ENCODE results near the gene SPAAR. TPM values are rescaled to one million over a fixed set of nuclear protein-coding genes. Genes with fewer than 3 reads are reported as not detected.

Gene SPAAR
- total RNA-seq = 1 to 10 TPM in 2 of 4 donors, under 1 TPM in 1, not detected in 1; 0.49 to 1.3 (median 1.1) TPM

DNA sequence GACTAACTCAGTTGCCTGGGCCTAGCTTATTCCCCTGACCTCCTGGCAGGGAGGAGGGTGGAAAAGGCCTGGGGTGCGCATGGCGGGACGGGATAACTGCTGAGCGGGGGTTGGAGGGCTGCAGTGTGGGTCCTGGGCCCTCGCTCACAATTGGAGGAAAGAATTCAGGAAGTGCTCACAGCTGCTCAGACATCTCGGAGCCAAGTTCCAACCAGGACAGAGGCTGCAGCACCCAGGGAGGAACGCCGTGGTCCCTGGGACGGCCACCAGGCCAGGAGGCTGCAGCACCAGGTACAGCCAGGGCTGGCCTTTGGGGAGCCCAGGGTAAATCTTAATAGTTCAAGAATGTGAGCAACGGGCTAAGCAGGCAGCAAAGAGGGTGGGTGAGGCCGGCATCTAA lies at the start of gene SPAAR:
Gene SPAAR (plus strand): TSS at position 217 of the 400 bp plus-strand sequence. CDS start 974 bp downstream, outside the sequence.
- Histone ChIP-seq H3K36me3 (no peaks in the 10 kb centered on the region), H3K4me1 (peaks cover 76% of the 10 kb centered on the region), H3K27ac (peak within 1 kb of the TSS; percentile 96), H3K27me3 (no peaks in the 10 kb centered on the region), H3K4me3 (peak within 1 kb of the TSS; percentile 41), H3K9me3 (no peaks in the 10 kb centered on the region)
- TF ChIP-seq POLR2A (IDR thresholded peaks at IDR 0.05) (no peak), EP300 (IDR thresholded peaks at IDR 0.05) (no peak), POLR2AphosphoS5 (IDR thresholded peaks at IDR 0.05) (no peak)
- TF ChIP-seq, protein P1, sequence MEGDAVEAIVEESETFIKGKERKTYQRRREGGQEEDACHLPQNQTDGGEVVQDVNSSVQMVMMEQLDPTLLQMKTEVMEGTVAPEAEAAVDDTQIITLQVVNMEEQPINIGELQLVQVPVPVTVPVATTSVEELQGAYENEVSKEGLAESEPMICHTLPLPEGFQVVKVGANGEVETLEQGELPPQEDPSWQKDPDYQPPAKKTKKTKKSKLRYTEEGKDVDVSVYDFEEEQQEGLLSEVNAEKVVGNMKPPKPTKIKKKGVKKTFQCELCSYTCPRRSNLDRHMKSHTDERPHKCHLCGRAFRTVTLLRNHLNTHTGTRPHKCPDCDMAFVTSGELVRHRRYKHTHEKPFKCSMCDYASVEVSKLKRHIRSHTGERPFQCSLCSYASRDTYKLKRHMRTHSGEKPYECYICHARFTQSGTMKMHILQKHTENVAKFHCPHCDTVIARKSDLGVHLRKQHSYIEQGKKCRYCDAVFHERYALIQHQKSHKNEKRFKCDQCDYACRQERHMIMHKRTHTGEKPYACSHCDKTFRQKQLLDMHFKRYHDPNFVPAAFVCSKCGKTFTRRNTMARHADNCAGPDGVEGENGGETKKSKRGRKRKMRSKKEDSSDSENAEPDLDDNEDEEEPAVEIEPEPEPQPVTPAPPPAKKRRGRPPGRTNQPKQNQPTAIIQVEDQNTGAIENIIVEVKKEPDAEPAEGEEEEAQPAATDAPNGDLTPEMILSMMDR (IDR thresholded peaks at IDR 0.05) = no peak
- no peak for DNase-seq (ENCODE audit: low spot score in 2 of 2)
- 80% methylated on average over 8 of the region's 11 CpGs for WGBS

- peaks cover 3% of the 10 kb centered on the region for H3K4me1 ChIP-seq
- no peak for DNase-seq (ENCODE audit: low spot score in 2 of 2)
- peaks cover 15% of the 10 kb centered on the region for H3K27me3 ChIP-seq
- no peak overlapping the region for H3K4me3 ChIP-seq
- H3K36me3 ChIP-seq = no peaks in the 10 kb centered on the region
- TF ChIP-seq POLR2A (IDR thresholded peaks at IDR 0.05) (no peak), EP300 (IDR thresholded peaks at IDR 0.05) (no peak), POLR2AphosphoS5 (IDR thresholded peaks at IDR 0.05) (no peak)
- TF ChIP-seq, protein P1 (IDR thresholded peaks at IDR 0.05) = no peak
- H3K9me3 ChIP-seq = no peaks in the 10 kb centered on the region
- H3K27ac ChIP-seq = no peak overlapping the region
- WGBS = 42% methylated on average over 3 of the region's 3 CpGs
These were observed 49.3 kb upstream of the SPAAR start for GRCh38 chr9:35859990-35860339.

GRCh38 chr9:35861161-35861897 lies 48.0 kb upstream of the SPAAR start:
- Histone ChIP-seq H3K4me3 (no peak overlapping the region), H3K27ac (no peak overlapping the region), H3K27me3 (peaks cover 15% of the 10 kb centered on the region), H3K36me3 (no peaks in the 10 kb centered on the region), H3K4me1 (peaks cover 3% of the 10 kb centered on the region), H3K9me3 (no peaks in the 10 kb centered on the region)
- WGBS = 70% methylated on average over 12 of the region's 12 CpGs
- TF ChIP-seq POLR2AphosphoS5 (IDR thresholded peaks at IDR 0.05) (no peak), EP300 (IDR thresholded peaks at IDR 0.05) (no peak), POLR2A (IDR thresholded peaks at IDR 0.05) (no peak)
- TF ChIP-seq, protein P1 (IDR thresholded peaks at IDR 0.05) = no peak
- DNase-seq (ENCODE audit: low spot score in 2 of 2) = no peak

DNA sequence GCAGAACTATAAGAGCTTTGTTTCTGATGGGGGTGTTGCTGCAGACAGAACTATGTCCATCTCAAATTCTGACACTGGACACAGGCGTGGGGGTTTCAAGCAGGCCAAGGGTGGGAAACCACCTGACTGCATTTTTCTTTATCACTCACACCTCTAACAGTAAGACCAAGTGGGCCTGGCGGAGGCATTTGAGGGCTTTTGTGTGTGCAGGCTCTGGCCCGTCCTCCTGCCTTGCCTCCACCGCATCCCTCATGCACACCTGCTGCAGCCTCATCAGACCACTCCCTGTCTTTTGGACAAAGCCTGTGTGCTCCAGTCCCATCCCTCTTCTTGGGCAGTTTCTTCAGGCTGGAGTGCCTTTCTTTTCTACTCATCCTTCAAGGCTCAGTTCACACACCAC lies 47.0 kb upstream of the SPAAR start:
- H3K4me3 ChIP-seq = no peak overlapping the region
- no peak overlapping the region for H3K27ac ChIP-seq
- peaks cover 3% of the 10 kb centered on the region for H3K4me1 ChIP-seq
- no peaks in the 10 kb centered on the region for H3K9me3 ChIP-seq
- 77% methylated on average over 4 of the region's 4 CpGs for WGBS
- peaks cover 15% of the 10 kb centered on the region for H3K27me3 ChIP-seq
- TF ChIP-seq POLR2A (IDR thresholded peaks at IDR 0.05) (no peak), POLR2AphosphoS5 (IDR thresholded peaks at IDR 0.05) (no peak), EP300 (IDR thresholded peaks at IDR 0.05) (no peak)
- TF ChIP-seq, protein P1 (IDR thresholded peaks at IDR 0.05) = no peak
- no peak for DNase-seq (ENCODE audit: low spot score in 2 of 2)
- H3K36me3 ChIP-seq = no peaks in the 10 kb centered on the region

- no peak for TF ChIP-seq POLR2A (IDR thresholded peaks at IDR 0.05)
- no peak for TF ChIP-seq EP300 (IDR thresholded peaks at IDR 0.05)
- TF ChIP-seq, protein P1 (IDR thresholded peaks at IDR 0.05) = no peak
- TF ChIP-seq POLR2AphosphoS5 (IDR thresholded peaks at IDR 0.05) = no peak
- WGBS = 86% methylated on average over 4 of the region's 8 CpGs
- Histone ChIP-seq H3K27me3 (peaks cover 15% of the 10 kb centered on the region), H3K27ac (no peak overlapping the region), H3K36me3 (no peaks in the 10 kb centered on the region), H3K4me3 (no peak overlapping the region), H3K9me3 (no peaks in the 10 kb centered on the region), H3K4me1 (peaks cover 3% of the 10 kb centered on the region)
- no peak for DNase-seq (ENCODE audit: low spot score in 2 of 2)
These were observed 45.7 kb upstream of the SPAAR start for GRCh38 chr9:35863583-35863982.

Measured in suprapubic skin (tissue), 4 donors.